Gastrocnemius medialis (tissue), 4 donors: ENCODE results near the gene AGO3.
"Not testable (repeated sequence)": the region's sequence is repeated elsewhere in the genome, so short reads cannot be mapped to it uniquely, and the experiment has no call there.

ENCODE experiments used
- CTCF ChIP-seq, 5 experiments: fragments of 450-650 bp in 3 of 5; fragments of 200-600 bp in 2 of 5; sonication (generic) in 2 of 5; IDR thresholded peaks in 4 of 5; conservative IDR thresholded peaks in 1 of 5; 1 replicate in 4 of 5; 2 replicates in 1 of 5; pipeline ENCODE4 v1.5.1; 2016 to 2019; ENCODE audit warnings: antibody characterized with exemption in 5 of 5, mild to moderate bottlenecking in 3 of 5, moderate library complexity in 3 of 5
- POLR2A ChIP-seq, 2 donors: fragments of 450-650 bp; IDR thresholded peaks; one replicate each; pipeline ENCODE4 v1.6.1; 2017; ENCODE audit warnings: antibody characterized with exemption in 2 of 2, mild to moderate bottlenecking in 2 of 2, moderate library complexity in 2 of 2

GRCh38 chr1:36024024-36024423 lies 93.1 kb downstream of the AGO3 start:
- TF ChIP-seq CTCF (IDR thresholded peaks at IDR 0.05 in 4 of 5, conservative IDR thresholded peaks at IDR 0.05 in 1 of 5); POLR2A (IDR thresholded peaks at IDR 0.05): not testable (repeated sequence)
